Prostate gland (tissue), 2 donors: Measurements from ENCODE around the gene CFAP45.

Experiments
- POLR2A ChIP-seq: fragments of 450-650 bp; IDR thresholded peaks from one replicate; pipeline ENCODE4 v1.6.1; 2016; ENCODE audit warnings: antibody characterized with exemption, mild to moderate bottlenecking
- TF ChIP-seq, protein P1 (sequence below), 4 experiments: fragments of 200-600 bp in 2 of 4; fragments of 450-650 bp in 2 of 4; sonication (generic) in 2 of 4; IDR thresholded peaks; 1 replicate in 3 of 4; 2 replicates in 1 of 4; pipeline ENCODE4 v1.5.1; 2016 to 2019; ENCODE audit warnings: antibody characterized with exemption in 4 of 4, mild to moderate bottlenecking in 2 of 4, moderate library complexity in 2 of 4

DNA sequence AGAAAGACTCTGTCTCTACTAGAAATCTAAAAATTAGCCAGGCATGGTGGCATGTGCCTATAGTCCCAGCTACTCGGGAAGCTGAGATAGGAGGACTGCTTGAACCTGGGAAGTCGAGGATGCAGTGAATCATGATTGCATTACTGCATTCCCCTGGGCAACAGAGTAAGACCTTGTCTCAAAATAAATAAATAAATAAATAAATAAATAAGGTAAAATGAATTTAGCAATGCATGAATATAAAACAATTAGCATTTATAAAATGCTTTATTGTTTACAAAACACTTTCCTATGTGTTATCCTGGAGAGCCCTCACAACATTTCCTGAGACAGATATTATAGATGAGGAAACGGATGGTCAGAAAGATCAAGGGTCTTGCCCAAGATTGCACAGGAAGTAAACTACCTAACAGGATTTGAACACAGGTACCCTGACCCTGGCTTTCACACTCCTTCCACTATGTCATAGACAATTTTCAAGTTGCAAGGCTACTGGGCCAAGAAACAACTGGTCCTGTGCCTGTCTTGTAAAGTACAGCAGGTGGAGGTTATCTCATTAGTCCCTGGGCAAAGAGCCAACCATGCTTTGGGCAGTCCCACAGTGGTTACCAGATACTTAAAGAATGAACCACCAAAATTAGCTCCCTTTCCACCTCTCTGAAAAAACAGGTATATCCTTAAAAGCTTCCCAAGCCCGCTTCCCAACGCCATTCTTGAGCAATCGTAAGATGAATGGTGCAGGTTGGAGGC is 22.1 kb downstream of the CFAP45 start:
- TF ChIP-seq, protein P1, sequence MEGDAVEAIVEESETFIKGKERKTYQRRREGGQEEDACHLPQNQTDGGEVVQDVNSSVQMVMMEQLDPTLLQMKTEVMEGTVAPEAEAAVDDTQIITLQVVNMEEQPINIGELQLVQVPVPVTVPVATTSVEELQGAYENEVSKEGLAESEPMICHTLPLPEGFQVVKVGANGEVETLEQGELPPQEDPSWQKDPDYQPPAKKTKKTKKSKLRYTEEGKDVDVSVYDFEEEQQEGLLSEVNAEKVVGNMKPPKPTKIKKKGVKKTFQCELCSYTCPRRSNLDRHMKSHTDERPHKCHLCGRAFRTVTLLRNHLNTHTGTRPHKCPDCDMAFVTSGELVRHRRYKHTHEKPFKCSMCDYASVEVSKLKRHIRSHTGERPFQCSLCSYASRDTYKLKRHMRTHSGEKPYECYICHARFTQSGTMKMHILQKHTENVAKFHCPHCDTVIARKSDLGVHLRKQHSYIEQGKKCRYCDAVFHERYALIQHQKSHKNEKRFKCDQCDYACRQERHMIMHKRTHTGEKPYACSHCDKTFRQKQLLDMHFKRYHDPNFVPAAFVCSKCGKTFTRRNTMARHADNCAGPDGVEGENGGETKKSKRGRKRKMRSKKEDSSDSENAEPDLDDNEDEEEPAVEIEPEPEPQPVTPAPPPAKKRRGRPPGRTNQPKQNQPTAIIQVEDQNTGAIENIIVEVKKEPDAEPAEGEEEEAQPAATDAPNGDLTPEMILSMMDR (IDR thresholded peaks at IDR 0.05), result no peak
- TF ChIP-seq POLR2A, result no peak
